ENCODE results near the gene FBXO42. TPM values are rescaled to one million over a fixed set of nuclear protein-coding genes. Genes with fewer than 3 reads are reported as not detected.

Gene FBXO42
- polyA plus RNA-seq, 2 donors = 11.6 to 12.4 TPM

GRCh38 chr1:16241221-16241708 lies 111.0 kb downstream of the FBXO42 start:
- Histone ChIP-seq H3K4me1 (ENCODE audit: control insufficient read depth in 2 of 2, insufficient read depth in 2 of 2, low read length in 1 of 2) (peaks cover 4 to 17% of the 10 kb centered on the region in 2 donors), H3K9me3 (ENCODE audit: control insufficient read depth in 2 of 2, insufficient read depth in 1 of 2, low read depth in 1 of 2, low read length in 1 of 2) (no peaks in the 10 kb centered on the region), H3K4me3 (ENCODE audit: low read depth in 1 of 2, low read length in 2 of 2) (no peak overlapping the region), H3K27ac (ENCODE audit: low read depth in 2 of 2, low read length in 1 of 2) (no peak overlapping the region), H3K36me3 (ENCODE audit: control insufficient read depth in 2 of 2, insufficient read depth in 2 of 2, low read length in 1 of 2) (peaks cover 0 to 4% of the 10 kb centered on the region in 2 donors), H3K27me3 (ENCODE audit: control insufficient read depth in 1 of 2, insufficient read depth in 2 of 2, low read length in 2 of 2) (no peaks in the 10 kb centered on the region)
- WGBS, 2 donors = 53 to 68% methylated on average over 10 of the region's 10 CpGs

GRCh38 chr1:16239972-16240491 lies 112.2 kb downstream of the FBXO42 start:
- WGBS, 2 donors = 89 to 96% methylated on average over 2 of the region's 2 CpGs
- H3K27me3 ChIP-seq (ENCODE audit: control insufficient read depth in 1 of 2, insufficient read depth in 2 of 2, low read length in 2 of 2) = no peaks in the 10 kb centered on the region
- H3K36me3 ChIP-seq (ENCODE audit: control insufficient read depth in 2 of 2, insufficient read depth in 2 of 2, low read length in 1 of 2) = no peaks in the 10 kb centered on the region
- no peaks in the 10 kb centered on the region for H3K9me3 ChIP-seq (ENCODE audit: control insufficient read depth in 2 of 2, insufficient read depth in 1 of 2, low read depth in 1 of 2, low read length in 1 of 2)
- no peak overlapping the region for H3K27ac ChIP-seq (ENCODE audit: low read depth in 2 of 2, low read length in 1 of 2)
- H3K4me3 ChIP-seq (ENCODE audit: low read depth in 1 of 2, low read length in 2 of 2) = no peak overlapping the region
- H3K4me1 ChIP-seq (ENCODE audit: control insufficient read depth in 2 of 2, insufficient read depth in 2 of 2, low read length in 1 of 2) = peaks cover 4 to 21% of the 10 kb centered on the region in 2 donors

DNA sequence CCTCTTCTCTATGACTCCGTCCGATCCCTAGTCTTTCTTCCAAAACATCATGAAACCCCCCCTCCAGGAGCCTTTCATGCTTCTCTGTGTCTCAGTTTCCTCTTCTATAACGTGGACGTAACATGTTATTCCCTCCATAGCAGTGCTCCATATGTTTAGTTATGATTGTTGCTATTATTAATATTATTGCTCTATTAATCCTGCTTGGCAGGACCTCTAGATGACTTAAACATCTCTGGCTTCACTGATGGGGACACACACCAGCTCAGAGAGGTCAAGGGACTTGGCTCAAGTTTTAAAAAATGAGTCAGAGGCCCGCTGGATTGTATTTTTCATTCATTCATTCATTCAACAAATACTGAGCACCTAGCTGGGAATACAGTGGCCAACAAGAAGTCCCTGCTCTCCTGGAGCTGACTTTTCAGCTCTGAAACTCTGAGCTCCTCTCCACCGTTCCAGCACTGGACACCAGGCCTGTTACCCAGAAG lies 114.9 kb downstream of the FBXO42 start:
- 17 to 18% methylated on average over 6 of the region's 6 CpGs for WGBS, 2 donors
- Histone ChIP-seq H3K4me3 (ENCODE audit: low read depth in 1 of 2, low read length in 2 of 2) (peak overlapping the region in 1 of 2 donors; percentile 61), H3K27ac (ENCODE audit: low read depth in 2 of 2, low read length in 1 of 2) (peak overlapping the region; percentile 92 to 99), H3K9me3 (ENCODE audit: control insufficient read depth in 2 of 2, insufficient read depth in 1 of 2, low read depth in 1 of 2, low read length in 1 of 2) (no peaks in the 10 kb centered on the region), H3K27me3 (ENCODE audit: control insufficient read depth in 1 of 2, insufficient read depth in 2 of 2, low read length in 2 of 2) (no peaks in the 10 kb centered on the region), H3K4me1 (ENCODE audit: control insufficient read depth in 2 of 2, insufficient read depth in 2 of 2, low read length in 1 of 2) (peaks cover 0 to 13% of the 10 kb centered on the region in 2 donors), H3K36me3 (ENCODE audit: control insufficient read depth in 2 of 2, insufficient read depth in 2 of 2, low read length in 1 of 2) (peaks cover 5 to 8% of the 10 kb centered on the region in 2 donors)

DNA sequence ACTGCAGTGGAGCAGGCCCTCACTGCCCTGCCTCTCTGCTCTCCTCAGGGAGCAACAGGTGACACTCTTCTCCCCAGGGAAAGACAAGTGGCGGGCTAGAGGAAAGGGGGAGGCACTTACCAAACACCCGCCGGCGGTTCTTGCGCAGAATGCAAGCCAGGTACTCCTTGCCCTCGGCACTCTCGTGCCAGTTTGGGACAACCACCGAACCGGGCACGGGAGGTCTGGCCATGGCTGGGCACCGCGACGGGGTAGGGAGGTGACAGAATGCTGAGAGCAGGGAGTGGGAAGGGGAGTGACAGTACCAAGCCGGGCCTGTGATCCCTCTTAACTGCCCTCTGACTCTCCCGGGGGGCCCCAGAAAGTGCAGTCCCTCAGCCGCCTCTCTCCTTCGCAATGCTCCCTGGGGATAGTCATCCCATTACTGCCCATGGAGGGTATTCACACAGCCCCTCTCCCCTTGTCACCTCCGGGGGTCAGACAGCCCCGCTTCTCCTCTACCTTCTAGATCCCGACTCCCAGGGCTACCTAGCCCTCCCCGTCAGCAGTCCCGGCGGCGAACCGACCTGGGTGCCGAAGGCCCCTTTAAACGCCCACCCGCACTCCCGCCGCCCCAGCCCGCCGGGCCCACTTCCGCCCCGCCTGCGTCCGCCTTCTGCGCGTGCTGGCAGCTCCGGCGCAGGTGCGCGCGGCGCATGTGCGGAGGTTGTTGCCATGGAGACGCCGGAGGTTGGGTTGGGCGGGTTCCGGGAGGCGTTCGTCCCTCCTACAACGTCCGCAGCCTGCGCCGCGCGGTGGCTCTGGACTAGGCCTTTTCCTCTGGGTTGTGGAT lies 115.6 kb downstream of the FBXO42 start, which contains the start of gene CPLANE2:
CPLANE2 (minus strand) TSS at position 673 of the 832 bp plus-strand sequence; CDS start at position 232, 441 bp downstream.
- WGBS, 2 donors = 1 to 4% methylated on average over 44 to 57 of the region's 57 CpGs
- H3K27ac ChIP-seq (ENCODE audit: low read depth in 2 of 2, low read length in 1 of 2) = peak within 1 kb of the TSS; percentile 92 to 99

DNA sequence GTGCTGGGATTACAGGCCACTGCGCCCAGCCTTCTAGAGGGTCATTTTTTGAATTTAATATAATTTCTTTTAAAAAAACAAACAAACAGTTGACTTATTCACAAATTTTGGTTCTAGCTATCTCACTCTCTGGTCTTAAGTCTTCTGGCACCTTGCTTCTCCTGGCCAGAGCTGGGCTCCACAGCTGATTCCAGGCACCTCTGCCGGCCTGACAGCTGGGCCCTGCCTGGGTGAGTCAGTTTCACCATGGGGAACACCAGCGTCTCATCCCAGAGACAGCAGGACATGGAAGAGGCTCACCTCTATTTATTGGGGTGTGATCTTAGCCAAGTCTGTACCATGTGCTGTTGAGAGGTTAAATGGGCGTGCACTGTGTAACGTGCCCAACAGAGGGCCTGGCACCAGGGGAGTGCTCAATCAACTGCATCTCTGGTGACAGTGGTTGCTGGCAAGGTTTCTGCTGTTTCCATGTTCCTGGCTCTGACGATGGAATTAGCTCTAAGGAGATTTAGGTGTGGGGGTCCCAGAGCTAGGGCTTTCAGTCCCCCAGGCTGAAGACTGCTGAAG lies 116.3 kb downstream of the FBXO42 start:
- H3K4me1 ChIP-seq (ENCODE audit: control insufficient read depth in 2 of 2, insufficient read depth in 2 of 2, low read length in 1 of 2) = peaks cover 0 to 8% of the 10 kb centered on the region in 2 donors
- peak overlapping the region; percentile 53 to 61 for H3K4me3 ChIP-seq (ENCODE audit: low read depth in 1 of 2, low read length in 2 of 2)

More for the DNA sequence above, 115.6 kb downstream of the FBXO42 start, which contains the start of gene CPLANE2:
- H3K4me3 ChIP-seq (ENCODE audit: low read depth in 1 of 2, low read length in 2 of 2) = peak within 1 kb of the TSS; percentile 53 to 61
- no peaks in the 10 kb centered on the region for H3K27me3 ChIP-seq (ENCODE audit: control insufficient read depth in 1 of 2, insufficient read depth in 2 of 2, low read length in 2 of 2)
- H3K9me3 ChIP-seq (ENCODE audit: control insufficient read depth in 2 of 2, insufficient read depth in 1 of 2, low read depth in 1 of 2, low read length in 1 of 2) = no peaks in the 10 kb centered on the region
- H3K36me3 ChIP-seq (ENCODE audit: control insufficient read depth in 2 of 2, insufficient read depth in 2 of 2, low read length in 1 of 2) = peaks cover 10 to 11% of the 10 kb centered on the region in 2 donors
- H3K4me1 ChIP-seq (ENCODE audit: control insufficient read depth in 2 of 2, insufficient read depth in 2 of 2, low read length in 1 of 2) = peaks cover 0 to 13% of the 10 kb centered on the region in 2 donors

DNA sequence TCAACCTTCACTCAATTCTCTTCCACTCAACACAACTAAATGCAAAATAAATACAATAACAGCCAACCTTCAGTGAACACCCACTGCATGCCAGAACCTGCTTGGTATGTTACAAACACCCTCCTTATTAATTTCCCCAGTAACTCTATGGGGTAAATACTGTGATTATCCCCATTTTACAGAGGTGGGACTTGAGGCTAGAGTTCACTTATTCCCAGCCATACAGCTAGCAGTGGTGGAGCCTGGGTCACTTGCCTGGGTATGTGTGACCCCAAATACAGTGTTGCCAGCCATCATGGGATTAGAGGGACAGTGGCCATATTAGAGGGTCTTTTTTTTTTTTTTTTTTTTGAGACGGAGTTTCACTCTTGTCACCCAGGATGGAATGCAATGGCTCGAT lies 116.9 kb downstream of the FBXO42 start:
- Histone ChIP-seq H3K36me3 (ENCODE audit: control insufficient read depth in 2 of 2, insufficient read depth in 2 of 2, low read length in 1 of 2) (peaks cover 10 to 16% of the 10 kb centered on the region in 2 donors), H3K9me3 (ENCODE audit: control insufficient read depth in 2 of 2, insufficient read depth in 1 of 2, low read depth in 1 of 2, low read length in 1 of 2) (no peaks in the 10 kb centered on the region), H3K4me1 (ENCODE audit: control insufficient read depth in 2 of 2, insufficient read depth in 2 of 2, low read length in 1 of 2) (peaks cover 0 to 8% of the 10 kb centered on the region in 2 donors), H3K27ac (ENCODE audit: low read depth in 2 of 2, low read length in 1 of 2) (peak overlapping the region; percentile 57 to 75), H3K27me3 (ENCODE audit: control insufficient read depth in 1 of 2, insufficient read depth in 2 of 2, low read length in 2 of 2) (no peaks in the 10 kb centered on the region), H3K4me3 (ENCODE audit: low read depth in 1 of 2, low read length in 2 of 2) (no peak overlapping the region)
- 90 to 96% methylated on average over 2 of the region's 2 CpGs for WGBS, 2 donors

More for the DNA sequence above, 116.3 kb downstream of the FBXO42 start:
- Histone ChIP-seq H3K27me3 (ENCODE audit: control insufficient read depth in 1 of 2, insufficient read depth in 2 of 2, low read length in 2 of 2) (no peaks in the 10 kb centered on the region), H3K36me3 (ENCODE audit: control insufficient read depth in 2 of 2, insufficient read depth in 2 of 2, low read length in 1 of 2) (peaks cover 10 to 12% of the 10 kb centered on the region in 2 donors), H3K27ac (ENCODE audit: low read depth in 2 of 2, low read length in 1 of 2) (peak overlapping the region; percentile 90 to 99), H3K9me3 (ENCODE audit: control insufficient read depth in 2 of 2, insufficient read depth in 1 of 2, low read depth in 1 of 2, low read length in 1 of 2) (no peaks in the 10 kb centered on the region)
- WGBS, 2 donors = 32 to 35% methylated on average over 6 of the region's 6 CpGs

DNA sequence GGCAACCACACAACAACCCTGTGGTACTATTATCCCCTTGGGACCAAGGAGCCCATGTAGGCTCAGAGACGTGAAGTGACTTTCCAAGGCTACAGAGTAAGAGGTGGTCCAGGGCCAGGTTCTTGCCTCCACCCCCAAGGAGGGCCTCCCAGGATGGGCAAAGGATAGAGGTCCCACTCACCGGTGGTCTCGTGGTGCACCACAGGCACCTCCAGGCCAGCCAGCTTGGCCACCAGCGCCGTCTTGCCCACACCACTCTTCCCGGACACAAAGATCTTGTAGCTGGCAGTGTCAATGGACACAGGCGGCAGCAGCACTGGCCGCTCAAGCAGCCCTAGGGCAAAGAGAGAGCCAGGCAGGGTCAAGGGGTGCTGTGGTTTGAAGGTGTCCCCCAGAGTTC lies 118.8 kb downstream of the FBXO42 start:
- no peaks in the 10 kb centered on the region for H3K27me3 ChIP-seq (ENCODE audit: control insufficient read depth in 1 of 2, insufficient read depth in 2 of 2, low read length in 2 of 2)
- H3K27ac ChIP-seq (ENCODE audit: low read depth in 2 of 2, low read length in 1 of 2) = no peak overlapping the region
- WGBS, 2 donors = 95 to 97% methylated on average over 8 of the region's 8 CpGs
- H3K9me3 ChIP-seq (ENCODE audit: control insufficient read depth in 2 of 2, insufficient read depth in 1 of 2, low read depth in 1 of 2, low read length in 1 of 2) = no peaks in the 10 kb centered on the region
- peaks cover 0 to 8% of the 10 kb centered on the region in 2 donors for H3K4me1 ChIP-seq (ENCODE audit: control insufficient read depth in 2 of 2, insufficient read depth in 2 of 2, low read length in 1 of 2)
- H3K4me3 ChIP-seq (ENCODE audit: low read depth in 1 of 2, low read length in 2 of 2) = no peak overlapping the region
- peaks cover 10 to 16% of the 10 kb centered on the region in 2 donors for H3K36me3 ChIP-seq (ENCODE audit: control insufficient read depth in 2 of 2, insufficient read depth in 2 of 2, low read length in 1 of 2)

DNA sequence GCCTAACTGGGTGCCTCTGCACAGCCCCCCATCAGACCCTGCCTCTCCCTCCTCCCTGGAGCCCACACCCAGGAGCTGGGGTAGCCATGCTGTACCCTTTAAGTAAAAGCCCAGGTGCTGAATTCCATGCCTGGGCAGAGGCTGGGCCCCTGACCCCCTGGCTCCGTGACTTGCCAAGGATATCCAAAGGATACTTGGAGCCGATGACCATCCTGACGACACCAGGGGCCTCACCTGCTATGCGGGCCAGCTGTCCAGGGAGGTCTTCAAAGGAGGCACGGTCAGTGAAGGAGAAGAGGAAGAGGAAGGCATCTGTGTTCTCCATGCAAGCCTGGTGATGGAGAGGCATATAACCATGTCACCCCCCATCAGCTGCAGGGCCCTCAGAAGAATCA lies 120.0 kb downstream of the FBXO42 start:
- no peak overlapping the region for H3K4me3 ChIP-seq (ENCODE audit: low read depth in 1 of 2, low read length in 2 of 2)
- 92 to 96% methylated on average over 5 of the region's 5 CpGs for WGBS, 2 donors
- no peaks in the 10 kb centered on the region for H3K9me3 ChIP-seq (ENCODE audit: control insufficient read depth in 2 of 2, insufficient read depth in 1 of 2, low read depth in 1 of 2, low read length in 1 of 2)
- H3K36me3 ChIP-seq (ENCODE audit: control insufficient read depth in 2 of 2, insufficient read depth in 2 of 2, low read length in 1 of 2) = peaks cover 10 to 16% of the 10 kb centered on the region in 2 donors
- H3K27ac ChIP-seq (ENCODE audit: low read depth in 2 of 2, low read length in 1 of 2) = no peak overlapping the region
- H3K27me3 ChIP-seq (ENCODE audit: control insufficient read depth in 1 of 2, insufficient read depth in 2 of 2, low read length in 2 of 2) = no peaks in the 10 kb centered on the region
- H3K4me1 ChIP-seq (ENCODE audit: control insufficient read depth in 2 of 2, insufficient read depth in 2 of 2, low read length in 1 of 2) = peaks cover 0 to 6% of the 10 kb centered on the region in 2 donors
